Naive B cell (primary cell): ENCODE data around the gene ASB15. TPM values are rescaled to one million over a fixed set of nuclear protein-coding genes. Genes with fewer than 3 reads are reported as not detected.
"Not testable (repeated sequence)": the region's sequence is repeated elsewhere in the genome, so short reads cannot be mapped to it uniquely, and the experiment has no call there.

Source experiments
- ATAC-seq, 2 donors: fragments of 150-1000 bp; cut with Tn5 transposase; 2 replicates each; pipeline ENCODE4 v1.10.0; 2021; ENCODE audit warnings: low read depth in 2 of 2, mild to moderate bottlenecking in 2 of 2, moderate library complexity in 2 of 2
- DNase-seq: peaks from one replicate; pipeline ENCODE4 v3.0.0; 2022
- H3K27ac Mint-ChIP-seq, 6 donors: one replicate each; pipeline ENCODE4 v1.8.0; 2020 to 2022; ENCODE audit warnings: mild to moderate bottlenecking in 6 of 6, mixed read lengths in 6 of 6, moderate library complexity in 5 of 6, inconsistent platforms in 2 of 6
- H3K27me3 Mint-ChIP-seq, 3 donors: one replicate each; pipeline ENCODE4 v1.8.0; 2021 to 2022; ENCODE audit warnings: mixed read lengths in 3 of 3, mild to moderate bottlenecking in 1 of 3
- H3K36me3 Mint-ChIP-seq, 2 donors: one replicate each; pipeline ENCODE4 v1.8.0; 2020 to 2022; ENCODE audit warnings: mixed read lengths in 2 of 2, inconsistent platforms in 1 of 2, mild to moderate bottlenecking in 1 of 2
- H3K4me1 Mint-ChIP-seq, 3 donors: one replicate each; pipeline ENCODE4 v1.8.0; 2020 to 2022; ENCODE audit warnings: mixed read lengths in 3 of 3, inconsistent platforms in 1 of 3, mild to moderate bottlenecking in 1 of 3, moderate library complexity in 1 of 3
- H3K4me3 Mint-ChIP-seq, 8 donors: one replicate each; pipeline ENCODE4 v1.8.0; 2020 to 2022; ENCODE audit warnings: mild to moderate bottlenecking in 8 of 8, mixed read lengths in 8 of 8, moderate library complexity in 8 of 8, inconsistent platforms in 2 of 8
- H3K9me3 Mint-ChIP-seq, 7 donors: one replicate each; pipeline ENCODE4 v1.8.0; 2020 to 2022; ENCODE audit warnings: mixed read lengths in 7 of 7, mild to moderate bottlenecking in 5 of 7, inconsistent platforms in 2 of 7, moderate library complexity in 1 of 7
- polyA plus RNA-seq, 6 donors: library from polyadenylated mRNA; unstranded; fragments of 300-500 nt; fragmentation: Illumina TruSeq; gene quantifications; one replicate each; pipeline ENCODE4 v1.2.3, GENCODE V29; 2021; ENCODE audit warnings: low read depth in 6 of 6

ASB15 gene
- under 1 TPM in 4 of 6 donors, not detected in 2; 0.20 to 0.46 (median 0.30) TPM for polyA plus RNA-seq

DNA sequence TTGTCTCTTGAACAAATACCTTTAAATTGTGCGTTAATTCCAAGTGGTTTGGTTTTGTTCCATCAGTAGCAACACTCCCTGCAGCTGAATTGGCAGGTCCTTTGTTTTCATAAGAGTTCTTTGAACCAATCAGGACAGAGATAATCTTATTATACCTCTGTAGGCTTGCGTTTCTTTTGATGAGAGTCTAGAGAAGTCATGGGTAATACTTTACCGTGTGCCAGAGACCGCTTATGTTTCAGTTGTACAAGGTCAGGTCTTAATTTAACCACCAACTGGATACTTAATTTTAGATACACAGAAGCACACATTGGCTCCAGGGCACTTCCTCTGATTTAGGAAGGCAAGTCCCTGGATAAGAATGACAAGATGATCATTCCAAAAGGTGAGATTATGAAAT is at the start of gene ASB15:
Gene ASB15, plus strand, starts transcription at position 292 of the 400 bp plus-strand sequence. CDS start 12,682 bp downstream, outside the sequence.
- no peaks in the 10 kb centered on the region for H3K9me3 Mint-ChIP-seq
- DNase-seq (no peak), ATAC-seq (no peak)
- H3K27ac Mint-ChIP-seq, result no peak within 1 kb of the TSS
- H3K36me3 Mint-ChIP-seq, result no peaks in the 10 kb centered on the region
- H3K27me3 Mint-ChIP-seq, result peaks cover 24 to 28% (median 26%) of the 10 kb centered on the region in 3 donors
- H3K4me3 Mint-ChIP-seq, result no peak within 1 kb of the TSS
- H3K4me1 Mint-ChIP-seq, result no peaks in the 10 kb centered on the region

DNA sequence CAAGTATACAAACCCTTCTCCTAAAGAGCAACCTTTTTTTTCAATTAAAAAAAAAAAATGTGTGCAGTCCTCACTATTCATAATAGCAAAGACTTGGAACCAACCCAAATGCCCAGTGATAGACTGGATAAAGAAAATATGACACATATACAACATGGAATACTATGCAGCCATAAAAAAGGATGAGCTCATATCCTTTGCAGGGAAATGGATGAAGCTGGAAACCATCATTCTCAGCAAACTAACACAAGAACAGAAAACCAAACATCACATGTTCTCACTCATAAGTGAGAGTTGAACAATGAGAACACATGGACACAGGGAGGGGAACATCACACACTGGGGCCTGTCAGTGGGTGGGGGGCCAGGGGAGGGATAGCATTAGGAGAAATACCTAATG is 49.5 kb upstream of the ASB15 start:
- not testable (repeated sequence) for H3K27ac Mint-ChIP-seq, DNase-seq, H3K9me3 Mint-ChIP-seq, H3K27me3 Mint-ChIP-seq, H3K4me3 Mint-ChIP-seq, ATAC-seq
- Mint-ChIP-seq H3K4me1 (peaks cover 15 to 32% (median 24%) of the 10 kb centered on the region in 3 donors), H3K36me3 (peaks cover 12 to 15% of the 10 kb centered on the region in 2 donors)

DNA sequence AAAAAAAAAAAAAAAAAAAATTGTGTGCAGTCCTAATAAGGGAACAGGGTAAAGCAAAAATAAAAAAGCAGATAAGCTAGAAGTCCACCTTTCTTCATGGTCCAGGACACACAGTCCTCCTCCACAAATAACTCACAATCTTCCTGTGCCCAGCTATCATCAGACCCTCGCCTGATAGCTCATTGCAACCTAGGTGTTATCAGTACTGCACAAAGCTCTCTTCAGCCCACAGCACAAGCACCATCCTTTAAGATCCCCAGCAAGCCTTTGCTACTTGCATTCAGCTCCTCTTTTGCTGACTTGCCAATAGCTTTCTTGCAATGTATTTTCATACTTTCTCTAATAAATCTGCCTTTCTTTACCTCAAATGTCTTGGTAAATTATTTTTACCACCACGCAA is 49.0 kb upstream of the ASB15 start:
- peaks cover 15 to 32% (median 24%) of the 10 kb centered on the region in 3 donors for H3K4me1 Mint-ChIP-seq
- no peak overlapping the region for H3K27ac Mint-ChIP-seq
- H3K27me3 Mint-ChIP-seq, result no peaks in the 10 kb centered on the region
- no peak for DNase-seq
- H3K4me3 Mint-ChIP-seq, result no peak overlapping the region
- peaks cover 12 to 15% of the 10 kb centered on the region in 2 donors for H3K36me3 Mint-ChIP-seq
- H3K9me3 Mint-ChIP-seq, result peaks cover 0 to 4% (median 0%) of the 10 kb centered on the region in 7 donors
- ATAC-seq, result no peak

DNA sequence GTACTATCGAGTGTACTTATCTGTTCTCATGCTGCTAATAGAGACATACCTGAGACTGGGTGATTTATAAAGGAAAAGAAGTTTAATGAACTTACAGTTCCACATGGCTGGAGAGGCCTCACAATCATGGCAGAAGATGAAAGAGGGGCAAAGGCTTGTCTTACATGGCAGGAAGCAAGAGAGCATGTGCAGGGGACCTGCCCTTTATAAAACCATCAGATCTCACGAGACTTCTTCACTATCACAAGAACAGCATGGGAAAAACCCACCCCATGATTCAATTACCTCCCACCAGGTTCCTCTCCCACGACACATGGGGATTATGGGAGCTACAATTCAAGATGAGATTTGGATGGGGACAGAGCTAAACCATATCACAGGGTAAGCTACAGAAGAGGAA is 48.5 kb upstream of the ASB15 start:
- DNase-seq (no peak), ATAC-seq (no peak)
- H3K4me1 Mint-ChIP-seq, result peaks cover 15 to 31% (median 24%) of the 10 kb centered on the region in 3 donors
- no peak overlapping the region for H3K27ac Mint-ChIP-seq
- peaks cover 12 to 13% of the 10 kb centered on the region in 2 donors for H3K36me3 Mint-ChIP-seq
- H3K27me3 Mint-ChIP-seq, result no peaks in the 10 kb centered on the region
- H3K9me3 Mint-ChIP-seq, result peaks cover 0 to 4% (median 0%) of the 10 kb centered on the region in 7 donors
- H3K4me3 Mint-ChIP-seq, result peak overlapping the region in 1 of 8 donors; percentile 37

DNA sequence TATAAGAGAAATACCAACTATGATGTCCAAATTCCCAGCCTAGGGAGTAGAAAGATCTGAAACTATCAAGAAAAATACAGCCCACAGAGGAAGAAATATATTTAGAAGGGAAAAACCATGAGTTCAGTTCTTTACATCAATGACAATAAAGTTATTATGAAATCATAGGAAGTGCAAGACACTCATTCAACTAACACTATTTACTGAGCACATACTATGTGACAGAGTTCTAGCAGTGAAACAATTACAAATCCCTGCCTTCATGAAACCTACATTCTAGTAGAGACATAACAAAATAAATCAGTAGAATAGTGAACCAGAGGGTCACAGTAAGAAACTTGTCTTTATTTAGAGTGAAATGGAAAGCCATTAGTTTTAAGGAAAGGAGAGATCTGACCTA is 46.1 kb upstream of the ASB15 start:
- DNase-seq (no peak), ATAC-seq (no peak)
- Mint-ChIP-seq H3K4me1 (peaks cover 9 to 16% (median 11%) of the 10 kb centered on the region in 3 donors), H3K27ac (no peak overlapping the region), H3K9me3 (peaks cover 0 to 4% (median 0%) of the 10 kb centered on the region in 7 donors), H3K27me3 (no peaks in the 10 kb centered on the region), H3K36me3 (peaks cover 0 to 8% of the 10 kb centered on the region in 2 donors), H3K4me3 (no peak overlapping the region)

DNA sequence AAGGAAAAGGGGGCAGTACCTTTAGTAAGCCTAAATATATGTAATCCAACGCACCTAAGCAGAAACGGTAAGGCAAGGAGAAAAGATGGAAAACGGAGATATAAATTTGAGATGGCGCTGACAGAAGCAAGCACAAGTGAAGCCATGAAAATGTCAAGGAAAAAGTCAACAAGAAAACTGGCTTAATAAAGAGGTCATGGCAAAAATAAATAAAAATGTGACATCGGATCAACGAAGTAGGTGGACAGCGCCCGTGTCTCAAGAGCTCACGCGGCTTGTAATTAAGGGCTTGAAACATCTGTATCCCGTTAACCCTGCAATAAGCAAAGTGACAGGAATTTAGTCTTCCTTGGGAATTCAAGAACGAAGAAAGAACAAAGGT is 44.6 kb upstream of the ASB15 start:
- Mint-ChIP-seq H3K4me3 (no peak overlapping the region), H3K4me1 (peaks cover 9 to 12% (median 11%) of the 10 kb centered on the region in 3 donors), H3K36me3 (peaks cover 0 to 8% of the 10 kb centered on the region in 2 donors), H3K27ac (no peak overlapping the region), H3K9me3 (peaks cover 0 to 4% (median 0%) of the 10 kb centered on the region in 7 donors), H3K27me3 (peaks cover 5 to 9% (median 7%) of the 10 kb centered on the region in 3 donors)
- DNase-seq (no peak), ATAC-seq (no peak)

DNA sequence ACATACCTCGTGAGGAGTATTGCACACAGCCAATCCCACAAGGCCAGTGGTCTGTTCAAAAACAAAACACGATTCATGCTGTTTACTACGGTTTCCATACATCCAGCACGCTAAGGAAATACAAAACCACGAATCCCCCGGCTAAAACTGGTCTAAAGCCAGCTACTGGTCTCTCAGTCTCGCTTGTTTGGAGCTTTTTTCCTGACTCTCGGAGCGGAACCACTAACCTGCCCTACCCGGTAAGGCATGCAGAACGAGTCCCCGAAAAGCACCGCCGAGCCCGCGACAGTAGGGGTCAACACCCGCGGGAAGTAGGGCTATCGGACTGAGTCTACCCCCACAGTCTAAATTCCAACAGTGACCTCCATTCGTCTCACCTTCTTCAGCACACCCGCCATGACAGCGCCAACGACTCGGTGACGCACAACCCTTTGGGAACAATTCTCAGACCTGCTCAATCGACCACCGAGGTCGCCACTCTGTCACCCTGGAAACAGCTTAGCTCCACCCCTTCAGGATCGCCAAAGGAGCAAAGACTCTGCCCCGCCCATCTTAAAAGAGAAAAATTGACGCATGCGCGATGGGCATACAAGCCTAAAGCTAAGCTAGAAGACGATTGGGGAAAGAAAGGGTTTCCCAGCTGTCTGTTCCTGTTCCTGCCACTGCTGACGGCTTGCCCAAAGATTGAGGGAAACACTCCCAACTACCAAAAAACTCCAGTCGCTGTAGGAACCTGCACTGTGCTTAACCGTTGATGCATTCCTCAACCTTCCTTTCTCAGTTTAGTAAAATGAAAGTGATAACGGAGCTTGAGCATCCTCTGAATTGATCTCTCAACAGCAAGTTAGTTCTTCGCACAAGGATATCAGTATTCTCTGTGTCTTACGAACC is 44.0 kb upstream of the ASB15 start, which contains the start of gene NDUFA5:
Gene NDUFA5, minus strand, starts transcription at position 421 of the 891 bp plus-strand sequence. Its CDS starts 23 bp downstream, at position 398.
- Mint-ChIP-seq H3K36me3 (peaks cover 0 to 6% of the 10 kb centered on the region in 2 donors), H3K27ac (no peak within 1 kb of the TSS), H3K9me3 (peaks cover 0 to 4% (median 0%) of the 10 kb centered on the region in 7 donors), H3K4me3 (no peak within 1 kb of the TSS), H3K4me1 (peaks cover 8 to 11% (median 11%) of the 10 kb centered on the region in 3 donors), H3K27me3 (peaks cover 7 to 9% (median 7%) of the 10 kb centered on the region in 3 donors)
- DNase-seq (peak; percentile 96), ATAC-seq (peak; percentile 95 to 96)

DNA sequence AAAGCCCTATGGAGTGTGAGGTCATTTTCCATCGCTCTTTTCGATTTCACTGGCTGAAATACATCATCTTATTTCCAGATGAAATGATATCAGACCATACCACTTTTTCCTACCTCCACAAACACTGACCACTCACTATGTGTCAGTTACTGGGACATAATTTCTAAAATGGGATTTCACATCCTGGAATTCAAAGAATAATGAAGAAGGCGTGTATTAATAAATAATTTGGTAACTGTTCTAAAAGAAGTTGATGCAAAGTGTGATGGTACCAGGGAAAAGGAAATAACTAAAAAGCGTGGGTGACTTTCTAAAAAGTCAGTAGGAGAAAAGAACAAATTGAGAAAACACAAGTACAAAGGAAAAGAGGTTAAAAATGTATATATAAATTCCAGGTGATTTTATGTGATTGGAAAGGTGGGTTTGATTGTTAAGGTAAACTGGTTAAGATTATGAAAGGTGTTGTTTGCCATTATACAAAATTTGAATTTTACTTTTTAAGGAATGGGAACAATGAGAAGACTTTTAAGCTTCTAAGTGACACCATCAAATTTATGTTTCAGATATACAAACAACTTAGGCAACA is 43.2 kb upstream of the ASB15 start:
- DNase-seq (no peak), ATAC-seq (no peak)
- Mint-ChIP-seq H3K27ac (no peak overlapping the region), H3K27me3 (peaks cover 7 to 14% (median 10%) of the 10 kb centered on the region in 3 donors), H3K4me3 (no peak overlapping the region), H3K36me3 (no peaks in the 10 kb centered on the region), H3K9me3 (peaks cover 0 to 4% (median 0%) of the 10 kb centered on the region in 7 donors), H3K4me1 (peaks cover under 1 to 8% (median 4%) of the 10 kb centered on the region in 3 donors)

DNA sequence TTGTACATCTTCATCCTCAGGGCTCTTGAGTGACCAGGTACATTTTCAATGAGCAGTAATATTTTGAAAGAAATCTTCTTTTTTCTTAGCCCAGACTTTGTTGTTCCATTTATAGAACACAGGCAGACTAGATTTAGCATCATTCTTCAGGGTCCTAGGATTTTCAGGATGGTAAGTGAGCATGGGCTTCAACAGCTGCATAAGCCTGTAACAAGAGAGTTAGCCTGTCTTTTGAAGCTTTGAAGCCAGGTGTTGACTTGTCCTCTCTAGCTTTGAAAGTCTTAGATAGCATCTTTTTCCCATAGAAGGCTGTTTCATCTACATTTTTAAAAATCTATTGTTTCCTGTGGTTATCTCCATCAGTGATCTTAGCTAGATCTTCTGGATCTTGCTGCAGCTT is 39.5 kb upstream of the ASB15 start:
- DNase-seq, result no peak
- Mint-ChIP-seq H3K4me1 (peaks cover 0 to 7% (median 0%) of the 10 kb centered on the region in 3 donors), H3K36me3 (no peaks in the 10 kb centered on the region), H3K4me3 (no peak overlapping the region), H3K9me3 (peaks cover 0 to 4% (median 0%) of the 10 kb centered on the region in 7 donors), H3K27me3 (peaks cover 15 to 30% (median 25%) of the 10 kb centered on the region in 3 donors), H3K27ac (no peak overlapping the region)
- ATAC-seq, result no peak

DNA sequence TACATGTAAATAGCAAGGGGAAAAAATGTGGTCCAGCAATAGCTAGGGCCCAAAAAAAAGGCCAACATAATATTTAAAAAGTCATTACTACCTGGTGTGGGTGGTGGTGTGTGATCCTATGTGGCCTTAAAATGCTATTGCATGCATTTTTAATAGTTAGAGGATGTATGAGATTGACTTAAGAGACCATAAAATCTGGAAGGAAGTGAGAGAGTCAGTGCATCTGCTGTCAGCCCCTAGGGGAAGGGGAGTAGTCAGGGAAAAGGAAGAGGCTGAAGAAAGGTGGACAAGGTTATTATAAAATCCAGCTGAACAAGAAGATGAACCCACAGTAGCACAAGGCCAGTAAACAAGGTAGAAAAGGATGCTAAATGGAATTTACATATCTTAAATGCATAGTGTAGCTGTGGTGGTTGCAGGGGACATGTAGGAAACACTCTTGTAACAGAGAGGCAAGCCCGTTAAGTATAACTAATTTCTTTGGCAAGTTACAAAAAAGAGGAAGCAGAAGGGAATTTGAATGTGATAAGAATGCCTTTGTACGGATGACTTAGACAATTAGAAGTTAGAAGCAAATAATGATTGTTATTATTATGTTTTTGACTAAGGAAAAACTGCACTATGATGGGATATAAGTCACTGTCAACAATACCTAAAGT is 32.1 kb upstream of the ASB15 start:
- peak overlapping the region in 1 of 6 donors; percentile 7 for H3K27ac Mint-ChIP-seq
- no peak overlapping the region for H3K4me3 Mint-ChIP-seq
- DNase-seq, result no peak
- ATAC-seq, result peak; percentile 57 to 62
- H3K9me3 Mint-ChIP-seq, result no peaks in the 10 kb centered on the region
- peaks cover 8 to 25% (median 21%) of the 10 kb centered on the region in 3 donors for H3K27me3 Mint-ChIP-seq
- H3K4me1 Mint-ChIP-seq, result peaks cover 5 to 7% (median 7%) of the 10 kb centered on the region in 3 donors
- H3K36me3 Mint-ChIP-seq, result no peaks in the 10 kb centered on the region

DNA sequence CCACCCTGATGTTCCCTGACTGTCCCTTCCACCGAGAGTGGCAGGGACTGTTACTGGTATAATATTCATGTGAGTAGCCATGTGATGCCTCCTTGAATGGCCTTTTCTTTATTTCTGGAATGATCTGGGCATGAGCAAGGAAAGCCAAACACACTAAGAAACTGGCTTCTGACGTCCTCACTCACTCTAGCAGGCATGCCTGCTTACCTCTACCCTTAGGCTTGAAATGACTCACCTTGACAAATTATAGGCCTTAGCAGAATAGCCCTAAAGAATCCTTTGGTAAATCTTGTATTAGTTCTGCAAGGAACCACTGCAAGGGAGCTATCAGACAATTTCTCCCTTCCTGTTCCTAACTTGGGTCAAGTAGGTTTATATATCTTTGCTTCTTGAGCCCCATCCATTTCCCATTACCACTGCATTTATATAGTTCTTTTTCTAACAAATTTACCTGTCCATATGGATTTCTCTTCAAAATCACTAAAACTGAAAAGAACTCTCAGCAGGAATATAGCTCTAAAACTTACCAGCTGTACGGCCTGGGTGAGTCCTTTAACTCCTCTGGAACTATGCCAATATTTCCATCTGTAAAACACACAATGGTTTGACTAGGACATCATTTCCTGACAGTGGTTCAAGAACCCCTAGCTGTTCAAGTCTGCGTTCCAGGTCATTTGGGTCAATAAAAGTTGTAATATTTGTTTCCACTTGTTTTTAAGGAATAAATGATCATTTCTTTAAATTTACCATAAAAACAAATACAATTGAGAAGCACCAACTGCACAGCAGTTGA is 31.0 kb upstream of the ASB15 start:
- H3K36me3 Mint-ChIP-seq, result no peaks in the 10 kb centered on the region
- ATAC-seq, result no peak
- DNase-seq, result no peak
- peaks cover 10 to 19% (median 16%) of the 10 kb centered on the region in 3 donors for H3K27me3 Mint-ChIP-seq
- H3K9me3 Mint-ChIP-seq, result no peaks in the 10 kb centered on the region
- no peak overlapping the region for H3K4me3 Mint-ChIP-seq
- H3K4me1 Mint-ChIP-seq, result peaks cover 5 to 7% (median 7%) of the 10 kb centered on the region in 3 donors
- no peak overlapping the region for H3K27ac Mint-ChIP-seq

DNA sequence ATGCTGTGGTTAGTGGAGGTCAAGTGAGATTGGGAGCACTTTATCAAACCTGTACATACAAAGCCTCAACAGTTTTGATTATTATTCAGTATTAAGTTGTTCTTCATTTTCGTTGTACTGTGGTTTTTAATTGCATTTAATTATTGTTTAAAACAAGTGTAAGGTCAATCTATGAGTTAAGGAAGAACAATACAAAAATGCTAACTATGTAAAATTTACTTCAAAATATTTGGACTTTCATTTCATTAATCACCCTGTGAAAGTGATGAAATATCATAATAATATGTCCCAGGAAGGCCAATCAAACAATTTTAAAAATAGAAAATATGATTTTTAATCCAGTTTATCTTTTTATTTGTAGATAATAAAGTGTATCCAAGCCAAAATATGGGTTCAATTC is 30.4 kb upstream of the ASB15 start:
- H3K27me3 Mint-ChIP-seq, result peaks cover 10 to 19% (median 19%) of the 10 kb centered on the region in 3 donors
- DNase-seq (no peak), ATAC-seq (no peak)
- peaks cover 5 to 7% (median 7%) of the 10 kb centered on the region in 3 donors for H3K4me1 Mint-ChIP-seq
- H3K36me3 Mint-ChIP-seq, result no peaks in the 10 kb centered on the region
- H3K9me3 Mint-ChIP-seq, result no peaks in the 10 kb centered on the region
- H3K27ac Mint-ChIP-seq, result no peak overlapping the region
- no peak overlapping the region for H3K4me3 Mint-ChIP-seq
